Measurements from ENCODE around the gene ACSS2. TPM values are rescaled to one million over a fixed set of nuclear protein-coding genes. Genes with fewer than 3 reads are reported as not detected.
A peak's percentile ranks its signal among the peaks of the same experiment; 100 is the strongest.
"Not testable (repeated sequence)": the region's sequence is repeated elsewhere in the genome, so short reads cannot be mapped to it uniquely, and the experiment has no call there.

The ACSS2 gene
- polyA plus RNA-seq, 3 donors = 36.8 to 44.1 (median 40.0) TPM

- peak in 1 of 3 donors; percentile 53 for DNase-seq (ENCODE audit: low read depth in 3 of 3, low spot score in 2 of 3)
These were observed 3.7 kb upstream of the ACSS2 start, which contains the start of gene GGT7 for GRCh38 chr20:34872622-34873224. GGT7 (minus strand) TSS chr20:34872856; CDS start chr20:34872815, 41 bp downstream.

GRCh38 chr20:34873583-34874093 lies 2.8 kb upstream of the ACSS2 start:
- DNase-seq (ENCODE audit: low read depth in 3 of 3, low spot score in 2 of 3) = no peak

GRCh38 chr20:34874094-34874654 lies 2.2 kb upstream of the ACSS2 start:
- peak in 1 of 3 donors; percentile 67 for DNase-seq (ENCODE audit: low read depth in 3 of 3, low spot score in 2 of 3)

- DNase-seq (ENCODE audit: low read depth in 3 of 3, low spot score in 2 of 3) = no peak
These were observed 588 bp upstream of the ACSS2 start for GRCh38 chr20:34875642-34876405.

GRCh38 chr20:34880215-34880850 lies 3.9 kb downstream of the ACSS2 start:
- no peak for DNase-seq (ENCODE audit: low read depth in 3 of 3, low spot score in 2 of 3)

- DNase-seq (ENCODE audit: low read depth in 3 of 3, low spot score in 2 of 3) = not testable (repeated sequence)
These were observed 4.6 kb downstream of the ACSS2 start for GRCh38 chr20:34880971-34881370.

GRCh38 chr20:34881689-34882088 lies 5.3 kb downstream of the ACSS2 start:
- DNase-seq (ENCODE audit: low read depth in 3 of 3, low spot score in 2 of 3) = no peak

GRCh38 chr20:34883087-34883688 lies 6.8 kb downstream of the ACSS2 start:
- DNase-seq (ENCODE audit: low read depth in 3 of 3, low spot score in 2 of 3) = no peak

- no peak for DNase-seq (ENCODE audit: low read depth in 3 of 3, low spot score in 2 of 3)
These were observed 7.4 kb downstream of the ACSS2 start for GRCh38 chr20:34883809-34884208.

- DNase-seq (ENCODE audit: low read depth in 3 of 3, low spot score in 2 of 3) = no peak
These were observed 7.8 kb downstream of the ACSS2 start for GRCh38 chr20:34884260-34884659.

- no peak for DNase-seq (ENCODE audit: low read depth in 3 of 3, low spot score in 2 of 3)
These were observed 9.7 kb downstream of the ACSS2 start for GRCh38 chr20:34886122-34886521.

GRCh38 chr20:34887023-34887422 lies 10.6 kb downstream of the ACSS2 start:
- DNase-seq (ENCODE audit: low read depth in 3 of 3, low spot score in 2 of 3) = no peak

GRCh38 chr20:34888468-34888867 lies 12.1 kb downstream of the ACSS2 start:
- DNase-seq (ENCODE audit: low read depth in 3 of 3, low spot score in 2 of 3) = no peak

- no peak for DNase-seq (ENCODE audit: low read depth in 3 of 3, low spot score in 2 of 3)
These were observed 15.0 kb downstream of the ACSS2 start for GRCh38 chr20:34891166-34892062.

GRCh38 chr20:34892671-34893070 lies 16.3 kb downstream of the ACSS2 start:
- DNase-seq (ENCODE audit: low read depth in 3 of 3, low spot score in 2 of 3) = no peak

GRCh38 chr20:34894723-34895122 lies 18.3 kb downstream of the ACSS2 start:
- DNase-seq (ENCODE audit: low read depth in 3 of 3, low spot score in 2 of 3) = no peak

GRCh38 chr20:34895465-34895864 lies 19.1 kb downstream of the ACSS2 start:
- DNase-seq (ENCODE audit: low read depth in 3 of 3, low spot score in 2 of 3) = no peak

- no peak for DNase-seq (ENCODE audit: low read depth in 3 of 3, low spot score in 2 of 3)
These were observed 19.7 kb downstream of the ACSS2 start for GRCh38 chr20:34896086-34896621.

- not testable (repeated sequence) for DNase-seq (ENCODE audit: low read depth in 3 of 3, low spot score in 2 of 3)
These were observed 21.7 kb downstream of the ACSS2 start for GRCh38 chr20:34898129-34898528.
